ENCODE data around the gene FBN2. TPM values are rescaled to one million over a fixed set of nuclear protein-coding genes. Genes with fewer than 3 reads are reported as not detected.

The FBN2 gene
- total and polyA plus RNA-seq, 2 donors (not counting 1 experiment from before 2014, with no cell fraction given), result 43.1 to 80.1 TPM

DNA sequence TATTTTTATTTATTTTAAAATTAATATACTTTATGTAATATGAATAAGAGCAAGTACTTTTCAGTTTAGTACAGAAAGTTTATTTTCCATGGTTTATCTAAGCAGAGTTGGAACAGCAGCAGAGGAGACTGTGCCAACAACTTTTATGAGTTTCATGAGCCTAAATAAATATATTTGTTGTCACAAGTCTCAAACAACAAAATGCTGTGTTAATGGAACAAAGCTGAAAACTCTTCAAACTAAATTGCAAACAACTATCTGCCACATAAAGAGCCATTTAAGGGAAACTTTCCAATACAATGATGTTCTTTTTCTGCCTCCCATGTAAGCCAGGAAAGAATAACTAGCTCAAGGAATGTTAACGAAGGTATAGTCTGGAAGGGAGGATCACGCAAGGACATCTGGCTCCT, 96.1 kb downstream of the FBN2 start:
- no peaks in the 10 kb centered on the region for H3K4me1 ChIP-seq (ENCODE audit: control insufficient read depth, extremely low read depth, insufficient read depth, low read length)
- no peaks in the 10 kb centered on the region for H3K9me3 ChIP-seq (ENCODE audit: control insufficient read depth, insufficient read depth, low read depth, low read length)
- no peak overlapping the region for H3K9ac ChIP-seq (ENCODE audit: insufficient read depth, low read length)
- no peak overlapping the region for H2AFZ ChIP-seq (ENCODE audit: low read length)
- DNase-seq (ENCODE audit: low read depth in 2 of 2), result no peak
- H3K4me3 ChIP-seq (replicated peaks in 1 of 4; ENCODE audit: control extremely low read depth in 1 of 4, insufficient read depth in 1 of 4, low read depth in 3 of 4, low read length in 4 of 4), result no peak overlapping the region
- H3K27ac ChIP-seq (ENCODE audit: insufficient read depth, low read length), result no peak overlapping the region
- H3K79me2 ChIP-seq (ENCODE audit: control insufficient read depth, insufficient read depth, low read length), result no peaks in the 10 kb centered on the region
- no peaks in the 10 kb centered on the region for H4K20me1 ChIP-seq (ENCODE audit: control insufficient read depth, extremely low read depth, insufficient read depth, low read length)
- H3K27me3 ChIP-seq (ENCODE audit: control insufficient read depth, insufficient read depth, low read length), result no peaks in the 10 kb centered on the region
- H3K4me2 ChIP-seq (ENCODE audit: extremely low read depth, insufficient read depth, low read length), result no peak overlapping the region
- no peaks in the 10 kb centered on the region for H3K36me3 ChIP-seq (ENCODE audit: control insufficient read depth, insufficient read depth, low read length)
- TF ChIP-seq, protein P1, sequence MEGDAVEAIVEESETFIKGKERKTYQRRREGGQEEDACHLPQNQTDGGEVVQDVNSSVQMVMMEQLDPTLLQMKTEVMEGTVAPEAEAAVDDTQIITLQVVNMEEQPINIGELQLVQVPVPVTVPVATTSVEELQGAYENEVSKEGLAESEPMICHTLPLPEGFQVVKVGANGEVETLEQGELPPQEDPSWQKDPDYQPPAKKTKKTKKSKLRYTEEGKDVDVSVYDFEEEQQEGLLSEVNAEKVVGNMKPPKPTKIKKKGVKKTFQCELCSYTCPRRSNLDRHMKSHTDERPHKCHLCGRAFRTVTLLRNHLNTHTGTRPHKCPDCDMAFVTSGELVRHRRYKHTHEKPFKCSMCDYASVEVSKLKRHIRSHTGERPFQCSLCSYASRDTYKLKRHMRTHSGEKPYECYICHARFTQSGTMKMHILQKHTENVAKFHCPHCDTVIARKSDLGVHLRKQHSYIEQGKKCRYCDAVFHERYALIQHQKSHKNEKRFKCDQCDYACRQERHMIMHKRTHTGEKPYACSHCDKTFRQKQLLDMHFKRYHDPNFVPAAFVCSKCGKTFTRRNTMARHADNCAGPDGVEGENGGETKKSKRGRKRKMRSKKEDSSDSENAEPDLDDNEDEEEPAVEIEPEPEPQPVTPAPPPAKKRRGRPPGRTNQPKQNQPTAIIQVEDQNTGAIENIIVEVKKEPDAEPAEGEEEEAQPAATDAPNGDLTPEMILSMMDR (conservative IDR thresholded peaks at IDR 0.05 in 1 of 2, IDR thresholded peaks at IDR 0.05 in 1 of 2; ENCODE audit: low read depth in 1 of 2, low read length in 2 of 2), result no peak
- TF ChIP-seq EZH2 (IDR thresholded peaks at IDR 0.05; ENCODE audit: low read length, missing control alignments), result no peak

DNA sequence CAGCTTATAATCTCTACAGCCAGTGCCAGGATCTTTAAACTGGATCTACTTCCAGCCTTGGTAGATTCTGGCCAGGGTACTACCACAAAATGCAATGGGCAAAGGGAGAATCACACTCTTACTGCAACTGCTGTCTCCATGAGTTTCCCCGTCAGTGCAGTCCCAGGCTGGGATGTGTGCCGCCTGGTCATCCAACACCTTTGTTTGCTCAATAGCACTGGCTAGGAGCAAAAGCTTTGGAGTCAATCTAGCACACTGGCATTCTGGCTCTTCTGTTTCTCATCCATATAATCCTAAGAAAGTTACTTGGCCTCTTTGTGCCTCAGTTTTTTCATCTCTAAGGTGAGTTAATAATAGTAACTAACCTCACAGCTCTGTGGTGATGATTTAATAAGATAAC, 96.9 kb downstream of the FBN2 start:
- Histone ChIP-seq H2AFZ (ENCODE audit: low read length) (no peak overlapping the region), H3K79me2 (ENCODE audit: control insufficient read depth, insufficient read depth, low read length) (no peaks in the 10 kb centered on the region), H3K27me3 (ENCODE audit: control insufficient read depth, insufficient read depth, low read length) (no peaks in the 10 kb centered on the region), H4K20me1 (ENCODE audit: control insufficient read depth, extremely low read depth, insufficient read depth, low read length) (no peaks in the 10 kb centered on the region), H3K27ac (ENCODE audit: insufficient read depth, low read length) (no peak overlapping the region), H3K9me3 (ENCODE audit: control insufficient read depth, insufficient read depth, low read depth, low read length) (no peaks in the 10 kb centered on the region), H3K4me1 (ENCODE audit: control insufficient read depth, extremely low read depth, insufficient read depth, low read length) (no peaks in the 10 kb centered on the region), H3K4me3 (replicated peaks in 1 of 4; ENCODE audit: control extremely low read depth in 1 of 4, insufficient read depth in 1 of 4, low read depth in 3 of 4, low read length in 4 of 4) (no peak overlapping the region), H3K9ac (ENCODE audit: insufficient read depth, low read length) (no peak overlapping the region), H3K36me3 (ENCODE audit: control insufficient read depth, insufficient read depth, low read length) (no peaks in the 10 kb centered on the region), H3K4me2 (ENCODE audit: extremely low read depth, insufficient read depth, low read length) (no peak overlapping the region)
- TF ChIP-seq, protein P1 (conservative IDR thresholded peaks at IDR 0.05 in 1 of 2, IDR thresholded peaks at IDR 0.05 in 1 of 2; ENCODE audit: low read depth in 1 of 2, low read length in 2 of 2), result no peak
- DNase-seq (ENCODE audit: low read depth in 2 of 2), result no peak

DNA sequence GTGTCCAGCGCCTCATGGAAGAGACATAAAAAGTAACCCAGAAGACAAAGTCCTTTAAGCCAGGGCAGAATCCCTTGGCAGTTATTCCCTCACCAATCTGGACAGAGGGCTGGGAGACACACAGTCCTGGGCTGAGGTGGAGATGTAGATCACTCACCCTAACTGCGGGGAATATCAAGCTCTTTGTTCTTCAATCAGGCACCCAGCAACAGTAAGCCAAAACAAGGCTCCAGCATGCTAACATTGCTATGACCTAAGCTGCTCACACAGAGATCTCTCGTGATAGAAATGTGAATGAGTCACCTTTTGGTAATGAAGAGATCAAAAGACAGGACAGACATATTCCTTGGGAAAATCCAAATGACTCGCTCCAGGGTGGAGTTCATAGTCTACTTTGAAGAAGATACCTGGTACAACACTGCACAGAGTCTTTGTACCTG, 101.3 kb downstream of the FBN2 start:
- H3K36me3 ChIP-seq (ENCODE audit: control insufficient read depth, insufficient read depth, low read length), result no peaks in the 10 kb centered on the region
- H4K20me1 ChIP-seq (ENCODE audit: control insufficient read depth, extremely low read depth, insufficient read depth, low read length), result no peaks in the 10 kb centered on the region
- H2AFZ ChIP-seq (ENCODE audit: low read length), result no peak overlapping the region
- H3K4me1 ChIP-seq (ENCODE audit: control insufficient read depth, extremely low read depth, insufficient read depth, low read length), result no peaks in the 10 kb centered on the region
- H3K27ac ChIP-seq (ENCODE audit: insufficient read depth, low read length), result peak overlapping the region; percentile 27
- no peaks in the 10 kb centered on the region for H3K27me3 ChIP-seq (ENCODE audit: control insufficient read depth, insufficient read depth, low read length)
- no peak overlapping the region for H3K9ac ChIP-seq (ENCODE audit: insufficient read depth, low read length)
- TF ChIP-seq EZH2 (IDR thresholded peaks at IDR 0.05; ENCODE audit: low read length, missing control alignments), result no peak
- TF ChIP-seq, protein P1 (conservative IDR thresholded peaks at IDR 0.05 in 1 of 2, IDR thresholded peaks at IDR 0.05 in 1 of 2; ENCODE audit: low read depth in 1 of 2, low read length in 2 of 2), result no peak
- no peak overlapping the region for H3K4me2 ChIP-seq (ENCODE audit: extremely low read depth, insufficient read depth, low read length)
- H3K4me3 ChIP-seq (replicated peaks in 1 of 4; ENCODE audit: control extremely low read depth in 1 of 4, insufficient read depth in 1 of 4, low read depth in 3 of 4, low read length in 4 of 4), result no peak overlapping the region
- peak; percentile 53 to 79 for DNase-seq (ENCODE audit: low read depth in 2 of 2)
- H3K79me2 ChIP-seq (ENCODE audit: control insufficient read depth, insufficient read depth, low read length), result no peaks in the 10 kb centered on the region
- no peaks in the 10 kb centered on the region for H3K9me3 ChIP-seq (ENCODE audit: control insufficient read depth, insufficient read depth, low read depth, low read length)

All from fibroblast of lung (primary cell).